Measurements from ENCODE around the gene PTCRA.
A peak's percentile ranks its signal among the peaks of the same experiment; 100 is the strongest.

The PTCRA gene

GRCh38 chr6:42911171-42912021 is 4.5 kb upstream of the PTCRA start:
- DNase-seq (ENCODE audit: low spot score), result no peak
- no peak for TF ChIP-seq CTCF (IDR thresholded peaks at IDR 0.05; ENCODE audit: extremely low read depth, insufficient read depth, missing control alignments)
- in situ Hi-C loops (cut with MboI; ENCODE audit: low pct_unique_long_range_greater_than_20kb, low sequenced_read_pairs, unreplicated experiment), result no loop called here

GRCh38 chr6:42914546-42914945 is 1.3 kb upstream of the PTCRA start:
- no peak for TF ChIP-seq CTCF (IDR thresholded peaks at IDR 0.05; ENCODE audit: extremely low read depth, insufficient read depth, missing control alignments)
- DNase-seq (ENCODE audit: low spot score), result no peak
- in situ Hi-C loops (cut with MboI; ENCODE audit: low pct_unique_long_range_greater_than_20kb, low sequenced_read_pairs, unreplicated experiment), result no loop called here

- in situ Hi-C loops (cut with MboI; ENCODE audit: low pct_unique_long_range_greater_than_20kb, low sequenced_read_pairs, unreplicated experiment), result no loop called here
- DNase-seq (ENCODE audit: low spot score), result peak; percentile 10
- TF ChIP-seq CTCF (IDR thresholded peaks at IDR 0.05; ENCODE audit: extremely low read depth, insufficient read depth, missing control alignments), result no peak
Measured at GRCh38 chr6:42916288-42916687, 435 bp downstream of the PTCRA start.

GRCh38 chr6:42921801-42922200 is 5.9 kb downstream of the PTCRA start:
- DNase-seq (ENCODE audit: low spot score), result no peak
- in situ Hi-C loops (cut with MboI; ENCODE audit: low pct_unique_long_range_greater_than_20kb, low sequenced_read_pairs, unreplicated experiment), result no loop called here
- no peak for TF ChIP-seq CTCF (IDR thresholded peaks at IDR 0.05; ENCODE audit: extremely low read depth, insufficient read depth, missing control alignments)

GRCh38 chr6:42923666-42924065 is 7.8 kb downstream of the PTCRA start:
- in situ Hi-C loops (cut with MboI; ENCODE audit: low pct_unique_long_range_greater_than_20kb, low sequenced_read_pairs, unreplicated experiment), result no loop called here
- no peak for DNase-seq (ENCODE audit: low spot score)
- no peak for TF ChIP-seq CTCF (IDR thresholded peaks at IDR 0.05; ENCODE audit: extremely low read depth, insufficient read depth, missing control alignments)

- in situ Hi-C loops (cut with MboI; ENCODE audit: low pct_unique_long_range_greater_than_20kb, low sequenced_read_pairs, unreplicated experiment), result no loop called here
- no peak for DNase-seq (ENCODE audit: low spot score)
- TF ChIP-seq CTCF (IDR thresholded peaks at IDR 0.05; ENCODE audit: extremely low read depth, insufficient read depth, missing control alignments), result no peak
Measured at GRCh38 chr6:42925248-42925857, 9.5 kb downstream of the PTCRA start.

Measured in GM13977 (cell line).